ENCODE measurements around the gene SGCE. TPM values are rescaled to one million over a fixed set of nuclear protein-coding genes. Genes with fewer than 3 reads are reported as not detected.

SGCE gene
- total and polyA plus RNA-seq, 10 of the 15 experiments (the other 5 are each of a cell fraction or from before 2014, with no cell fraction given): 30.5 to 80.1 (median 49.2) TPM

GRCh38 chr7:94660006-94660405, 4.1 kb upstream of the SGCE start:
- no peak overlapping the region for H2AFZ ChIP-seq (ENCODE audit: control insufficient read depth, low read depth, low read length)
- no peaks in the 10 kb centered on the region for H3K36me3 ChIP-seq (ENCODE audit: control insufficient read depth in 2 of 2, insufficient read depth in 2 of 2, low read length in 1 of 2)
- ChIA-PET POLR2A (interaction anchor here (0.5 to 0.9 kb wide), 2 partner anchors 197 to 840 kb away, joined by 4 to 6 read pairs; no protein-coding TSS in a partner anchor), CTCF (interaction anchor here (0.9 to 3.0 kb wide), 2 partner anchors 211 to 1182 kb away, joined by 3 to 28 read pairs; no protein-coding TSS in a partner anchor), RAD21 (ENCODE audit: unreplicated experiment) (interaction anchor here (0.8 to 6.0 kb wide), 3 partner anchors 203 to 852 kb away, joined by 3 to 92 read pairs (median 5); no protein-coding TSS in a partner anchor), SMC1A (ENCODE audit: uncharacterized antibody, unreplicated experiment) (interaction anchor here (0.8 to 2.7 kb wide), 6 partner anchors 10 to 816 kb away, joined by 3 to 12 read pairs (median 9); no protein-coding TSS in a partner anchor)
- no peak for DNase-seq (ENCODE audit: low read depth, low spot score)
- no peak overlapping the region for H3K9ac ChIP-seq (ENCODE audit: control insufficient read depth, insufficient read depth, low read length)
- no peaks in the 10 kb centered on the region; the same call in 1 of the 2 replicates for H3K4me1 ChIP-seq (ENCODE audit: control insufficient read depth, insufficient read depth, low read length)
- no peaks in the 10 kb centered on the region for H4K20me1 ChIP-seq (ENCODE audit: control insufficient read depth, insufficient read depth)
- H3K4me3 ChIP-seq: no peak overlapping the region
- no peaks in the 10 kb centered on the region for H3K27me3 ChIP-seq (replicated peaks in 1 of 2; ENCODE audit: control insufficient read depth in 2 of 2, insufficient read depth in 2 of 2, low read length in 1 of 2)
- no peaks in the 10 kb centered on the region; the same call in 1 of the 3 replicates for H3K9me3 ChIP-seq (replicated peaks; ENCODE audit: control insufficient read depth, insufficient read depth, low read length)
- ATAC-seq: no peak
- H3K27ac ChIP-seq (ENCODE audit: control insufficient read depth, insufficient read depth): no peak overlapping the region
- no peak overlapping the region for H3K4me2 ChIP-seq (ENCODE audit: control insufficient read depth, insufficient read depth)
- no peak for TF ChIP-seq LARP7 (IDR thresholded peaks at IDR 0.05)
- no peak for TF ChIP-seq TCF12 (IDR thresholded peaks at IDR 0.05; ENCODE audit: low read depth, low read length)
- TF ChIP-seq SKIL (IDR thresholded peaks at IDR 0.05; ENCODE audit: low read depth, poor library complexity, severe bottlenecking): no peak
- no peak for TF ChIP-seq WRNIP1 (IDR thresholded peaks at IDR 0.05; ENCODE audit: borderline replicate concordance, low read depth, low read length)
- no peak for TF ChIP-seq E2F4 (IDR thresholded peaks at IDR 0.05; ENCODE audit: low read depth, low read length)
- no peak for TF ChIP-seq MTA2 (IDR thresholded peaks at IDR 0.05; ENCODE audit: low read depth)
- in situ Hi-C loops (cut with MboI): no loop called here
- intact Hi-C loops (cut with micrococcal nuclease; ENCODE audit: unreplicated experiment): no loop called here
- no peaks in the 10 kb centered on the region; the same call in 1 of the 2 replicates for H3K79me2 ChIP-seq (ENCODE audit: control insufficient read depth, insufficient read depth, low read length)
- FAIRE-seq: no peak
- no TSS peak for BruUV-seq (replicated peaks)

Measured in GM12878 (cell line).